Hepatocyte (in vitro differentiated cells): Measurements from ENCODE around the gene RNF34.

Source experiments
- EZH2 ChIP-seq: fragments of 200-600 bp; sonication (generic); IDR thresholded peaks from 2 replicates; pipeline ENCODE4 v1.6.1; 2016; ENCODE audit warnings: antibody characterized with exemption, mild to moderate bottlenecking, borderline replicate concordance
- EZH2phosphoT487 ChIP-seq: fragments of 200-600 bp; sonication (generic); IDR thresholded peaks from one replicate; pipeline ENCODE4 v1.6.1; 2018; ENCODE audit warnings: antibody characterized with exemption, mild to moderate bottlenecking, low read depth, moderate library complexity; ENCODE audit not compliant: unreplicated experiment, severe bottlenecking
- TF ChIP-seq, protein P1 (sequence below): fragments of 200-600 bp; sonication (generic); IDR thresholded peaks from 2 replicates; pipeline ENCODE4 v1.5.1; 2016; ENCODE audit warnings: antibody characterized with exemption, mild to moderate bottlenecking; ENCODE audit not compliant: poor library complexity

GRCh38 chr12:121351820-121352681 lies 47.9 kb upstream of the RNF34 start, which contains the start of gene ANAPC5:
- TF ChIP-seq EZH2 = no peak
- TF ChIP-seq, protein P1, sequence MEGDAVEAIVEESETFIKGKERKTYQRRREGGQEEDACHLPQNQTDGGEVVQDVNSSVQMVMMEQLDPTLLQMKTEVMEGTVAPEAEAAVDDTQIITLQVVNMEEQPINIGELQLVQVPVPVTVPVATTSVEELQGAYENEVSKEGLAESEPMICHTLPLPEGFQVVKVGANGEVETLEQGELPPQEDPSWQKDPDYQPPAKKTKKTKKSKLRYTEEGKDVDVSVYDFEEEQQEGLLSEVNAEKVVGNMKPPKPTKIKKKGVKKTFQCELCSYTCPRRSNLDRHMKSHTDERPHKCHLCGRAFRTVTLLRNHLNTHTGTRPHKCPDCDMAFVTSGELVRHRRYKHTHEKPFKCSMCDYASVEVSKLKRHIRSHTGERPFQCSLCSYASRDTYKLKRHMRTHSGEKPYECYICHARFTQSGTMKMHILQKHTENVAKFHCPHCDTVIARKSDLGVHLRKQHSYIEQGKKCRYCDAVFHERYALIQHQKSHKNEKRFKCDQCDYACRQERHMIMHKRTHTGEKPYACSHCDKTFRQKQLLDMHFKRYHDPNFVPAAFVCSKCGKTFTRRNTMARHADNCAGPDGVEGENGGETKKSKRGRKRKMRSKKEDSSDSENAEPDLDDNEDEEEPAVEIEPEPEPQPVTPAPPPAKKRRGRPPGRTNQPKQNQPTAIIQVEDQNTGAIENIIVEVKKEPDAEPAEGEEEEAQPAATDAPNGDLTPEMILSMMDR = no peak
- TF ChIP-seq EZH2phosphoT487 = no peak
